ENCODE measurements around the gene PPP2R2B.

Gene PPP2R2B

GRCh38 chr5:146884066-146884626 lies 5.6 kb upstream of the PPP2R2B start:
- Histone ChIP-seq H3K4me3 (ENCODE audit: low read depth, low read length) (no peak overlapping the region), H3K36me3 (ENCODE audit: control insufficient read depth, insufficient read depth, low read length) (no peaks in the 10 kb centered on the region), H3K9ac (ENCODE audit: low read depth, low read length) (no peak overlapping the region), H3K27ac (ENCODE audit: low read depth, low read length) (no peak overlapping the region), H3K9me3 (ENCODE audit: control insufficient read depth, insufficient read depth, low read length) (no peaks in the 10 kb centered on the region), H3K4me1 (ENCODE audit: control insufficient read depth, insufficient read depth, low read length) (peaks cover 22% of the 10 kb centered on the region), H3K27me3 (ENCODE audit: control insufficient read depth, insufficient read depth, low read length) (peaks cover 16% of the 10 kb centered on the region)

GRCh38 chr5:146883511-146883910 lies 5.0 kb upstream of the PPP2R2B start:
- Histone ChIP-seq H3K9ac (ENCODE audit: low read depth, low read length) (no peak overlapping the region), H3K4me1 (ENCODE audit: control insufficient read depth, insufficient read depth, low read length) (peaks cover 20% of the 10 kb centered on the region), H3K27me3 (ENCODE audit: control insufficient read depth, insufficient read depth, low read length) (peaks cover 22% of the 10 kb centered on the region), H3K4me3 (ENCODE audit: low read depth, low read length) (no peak overlapping the region), H3K9me3 (ENCODE audit: control insufficient read depth, insufficient read depth, low read length) (no peaks in the 10 kb centered on the region), H3K36me3 (ENCODE audit: control insufficient read depth, insufficient read depth, low read length) (no peaks in the 10 kb centered on the region), H3K27ac (ENCODE audit: low read depth, low read length) (no peak overlapping the region)

- Histone ChIP-seq H3K27me3 (ENCODE audit: control insufficient read depth, insufficient read depth, low read length) (peaks cover 39% of the 10 kb centered on the region), H3K36me3 (ENCODE audit: control insufficient read depth, insufficient read depth, low read length) (no peaks in the 10 kb centered on the region), H3K4me3 (ENCODE audit: low read depth, low read length) (no peak overlapping the region), H3K27ac (ENCODE audit: low read depth, low read length) (no peak overlapping the region), H3K4me1 (ENCODE audit: control insufficient read depth, insufficient read depth, low read length) (peaks cover 24% of the 10 kb centered on the region), H3K9me3 (ENCODE audit: control insufficient read depth, insufficient read depth, low read length) (no peaks in the 10 kb centered on the region), H3K9ac (ENCODE audit: low read depth, low read length) (no peak overlapping the region)
These were observed 2.4 kb upstream of the PPP2R2B start for GRCh38 chr5:146880966-146881365.

GRCh38 chr5:146877783-146878475 lies 628 bp downstream of the PPP2R2B start:
- no peaks in the 10 kb centered on the region for H3K36me3 ChIP-seq (ENCODE audit: control insufficient read depth, insufficient read depth, low read length)
- no peak overlapping the region for H3K27ac ChIP-seq (ENCODE audit: low read depth, low read length)
- H3K4me1 ChIP-seq (ENCODE audit: control insufficient read depth, insufficient read depth, low read length): peaks cover 52% of the 10 kb centered on the region
- peak overlapping the region; percentile 81 for H3K4me3 ChIP-seq (ENCODE audit: low read depth, low read length)
- peaks cover 40% of the 10 kb centered on the region for H3K27me3 ChIP-seq (ENCODE audit: control insufficient read depth, insufficient read depth, low read length)
- H3K9me3 ChIP-seq (ENCODE audit: control insufficient read depth, insufficient read depth, low read length): no peaks in the 10 kb centered on the region
- H3K9ac ChIP-seq (ENCODE audit: low read depth, low read length): peak overlapping the region; percentile 22; the same call in 1 of the 2 replicates

GRCh38 chr5:146877178-146877681 lies 1.3 kb downstream of the PPP2R2B start:
- Histone ChIP-seq H3K9me3 (ENCODE audit: control insufficient read depth, insufficient read depth, low read length) (no peaks in the 10 kb centered on the region), H3K9ac (ENCODE audit: low read depth, low read length) (peak overlapping the region; percentile 22; the same call in 1 of the 2 replicates), H3K36me3 (ENCODE audit: control insufficient read depth, insufficient read depth, low read length) (no peaks in the 10 kb centered on the region), H3K4me1 (ENCODE audit: control insufficient read depth, insufficient read depth, low read length) (peaks cover 56% of the 10 kb centered on the region), H3K4me3 (ENCODE audit: low read depth, low read length) (peak overlapping the region; percentile 81), H3K27me3 (ENCODE audit: control insufficient read depth, insufficient read depth, low read length) (peaks cover 40% of the 10 kb centered on the region), H3K27ac (ENCODE audit: low read depth, low read length) (no peak overlapping the region)

- peaks cover 19% of the 10 kb centered on the region for H3K36me3 ChIP-seq (ENCODE audit: control insufficient read depth, insufficient read depth, low read length)
- no peaks in the 10 kb centered on the region for H3K9me3 ChIP-seq (ENCODE audit: control insufficient read depth, insufficient read depth, low read length)
- H3K27me3 ChIP-seq (ENCODE audit: control insufficient read depth, insufficient read depth, low read length): peaks cover 18% of the 10 kb centered on the region
- H3K9ac ChIP-seq (ENCODE audit: low read depth, low read length): no peak overlapping the region
- no peak overlapping the region for H3K27ac ChIP-seq (ENCODE audit: low read depth, low read length)
- H3K4me3 ChIP-seq (ENCODE audit: low read depth, low read length): peak overlapping the region; percentile 2; the same call in 1 of the 2 replicates
- H3K4me1 ChIP-seq (ENCODE audit: control insufficient read depth, insufficient read depth, low read length): peaks cover 67% of the 10 kb centered on the region
These were observed 5.2 kb downstream of the PPP2R2B start for GRCh38 chr5:146873186-146873917.

GRCh38 chr5:146872188-146872587 lies 6.4 kb downstream of the PPP2R2B start:
- Histone ChIP-seq H3K9me3 (ENCODE audit: control insufficient read depth, insufficient read depth, low read length) (no peaks in the 10 kb centered on the region), H3K27ac (ENCODE audit: low read depth, low read length) (peak overlapping the region; percentile 68), H3K4me3 (ENCODE audit: low read depth, low read length) (peak overlapping the region; percentile 2; the same call in 1 of the 2 replicates), H3K4me1 (ENCODE audit: control insufficient read depth, insufficient read depth, low read length) (peaks cover 66% of the 10 kb centered on the region), H3K36me3 (ENCODE audit: control insufficient read depth, insufficient read depth, low read length) (peaks cover 19% of the 10 kb centered on the region), H3K9ac (ENCODE audit: low read depth, low read length) (no peak overlapping the region), H3K27me3 (ENCODE audit: control insufficient read depth, insufficient read depth, low read length) (peaks cover 13% of the 10 kb centered on the region)

- no peak overlapping the region for H3K9ac ChIP-seq (ENCODE audit: low read depth, low read length)
- H3K27me3 ChIP-seq (ENCODE audit: control insufficient read depth, insufficient read depth, low read length): no peaks in the 10 kb centered on the region
- no peaks in the 10 kb centered on the region for H3K9me3 ChIP-seq (ENCODE audit: control insufficient read depth, insufficient read depth, low read length)
- peaks cover 26% of the 10 kb centered on the region for H3K4me1 ChIP-seq (ENCODE audit: control insufficient read depth, insufficient read depth, low read length)
- no peak overlapping the region for H3K27ac ChIP-seq (ENCODE audit: low read depth, low read length)
- H3K4me3 ChIP-seq (ENCODE audit: low read depth, low read length): no peak overlapping the region
- peaks cover 30% of the 10 kb centered on the region for H3K36me3 ChIP-seq (ENCODE audit: control insufficient read depth, insufficient read depth, low read length)
These were observed 10.4 kb downstream of the PPP2R2B start for GRCh38 chr5:146867996-146868708.

- H3K9ac ChIP-seq (ENCODE audit: low read depth, low read length): no peak overlapping the region
- peaks cover 30% of the 10 kb centered on the region for H3K36me3 ChIP-seq (ENCODE audit: control insufficient read depth, insufficient read depth, low read length)
- H3K27ac ChIP-seq (ENCODE audit: low read depth, low read length): no peak overlapping the region
- no peaks in the 10 kb centered on the region for H3K9me3 ChIP-seq (ENCODE audit: control insufficient read depth, insufficient read depth, low read length)
- H3K27me3 ChIP-seq (ENCODE audit: control insufficient read depth, insufficient read depth, low read length): no peaks in the 10 kb centered on the region
- no peak overlapping the region for H3K4me3 ChIP-seq (ENCODE audit: low read depth, low read length)
- H3K4me1 ChIP-seq (ENCODE audit: control insufficient read depth, insufficient read depth, low read length): peaks cover 7% of the 10 kb centered on the region
These were observed 12.3 kb downstream of the PPP2R2B start for GRCh38 chr5:146866263-146866662.

GRCh38 chr5:146862641-146863040 lies 15.9 kb downstream of the PPP2R2B start:
- Histone ChIP-seq H3K27ac (ENCODE audit: low read depth, low read length) (no peak overlapping the region), H3K9me3 (ENCODE audit: control insufficient read depth, insufficient read depth, low read length) (no peaks in the 10 kb centered on the region), H3K36me3 (ENCODE audit: control insufficient read depth, insufficient read depth, low read length) (peaks cover 12% of the 10 kb centered on the region), H3K9ac (ENCODE audit: low read depth, low read length) (no peak overlapping the region), H3K4me3 (ENCODE audit: low read depth, low read length) (no peak overlapping the region), H3K4me1 (ENCODE audit: control insufficient read depth, insufficient read depth, low read length) (peaks cover 15% of the 10 kb centered on the region), H3K27me3 (ENCODE audit: control insufficient read depth, insufficient read depth, low read length) (no peaks in the 10 kb centered on the region)
